HG03439 (cell line): ENCODE data around the gene SPATS2L.

Source experiments
- ATAC-seq: cut with Tn5 transposase; IDR thresholded peaks from one replicate; pipeline ENCODE4 v1.9.1; 2021; ENCODE audit warnings: mild to moderate bottlenecking, moderate library complexity; ENCODE audit not compliant: unreplicated experiment

Gene SPATS2L

GRCh38 chr2:200405599-200406298, 99.3 kb downstream of the SPATS2L start:
- no peak for ATAC-seq

GRCh38 chr2:200406379-200406778, 99.9 kb downstream of the SPATS2L start:
- no peak for ATAC-seq

GRCh38 chr2:200408428-200409316, 102.2 kb downstream of the SPATS2L start:
- no peak for ATAC-seq

DNA sequence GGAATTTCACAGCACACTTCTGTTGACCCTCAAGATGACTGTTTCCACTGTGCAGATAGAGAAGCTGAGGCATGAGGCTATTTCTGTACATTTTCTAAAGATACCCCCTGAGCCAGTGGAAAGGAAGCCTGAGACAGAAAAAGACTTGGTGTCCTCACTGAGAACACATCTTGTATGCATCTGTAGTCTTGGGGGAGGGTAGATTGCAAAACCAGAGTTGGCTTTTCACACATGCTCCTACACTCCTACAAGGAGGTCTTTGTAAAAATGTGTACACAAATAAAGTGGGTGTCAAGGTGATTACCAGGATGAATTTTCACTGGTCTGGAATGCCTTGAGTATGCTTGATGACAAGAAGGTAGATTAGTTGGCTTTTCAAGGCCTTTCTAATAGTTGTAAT, 105.3 kb downstream of the SPATS2L start:
- no peak for ATAC-seq

DNA sequence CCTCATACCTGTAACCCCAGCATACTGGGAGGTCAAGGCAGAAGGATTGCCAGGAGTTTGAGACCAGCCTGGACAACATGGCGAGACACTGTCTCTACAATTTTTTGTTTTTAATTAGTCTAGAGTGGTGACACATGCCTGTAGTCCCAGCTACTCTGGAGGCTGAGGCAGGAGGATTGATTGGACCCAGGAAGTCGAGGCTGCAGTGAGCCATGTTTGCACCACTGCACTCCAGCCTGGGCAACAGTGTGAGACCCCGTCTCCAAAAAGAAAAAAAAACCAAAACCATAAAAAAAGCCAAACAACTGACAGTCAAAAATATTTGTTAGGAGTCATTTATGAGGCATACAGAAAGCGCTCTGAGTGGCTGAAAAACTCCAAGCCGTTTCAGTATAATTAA, 107.9 kb downstream of the SPATS2L start:
- ATAC-seq = no peak

GRCh38 chr2:200415455-200415854, 109.0 kb downstream of the SPATS2L start:
- no peak for ATAC-seq

- ATAC-seq = no peak
These were observed 110.4 kb downstream of the SPATS2L start for GRCh38 chr2:200416878-200417277.

GRCh38 chr2:200417366-200417765, 110.9 kb downstream of the SPATS2L start:
- no peak for ATAC-seq

DNA sequence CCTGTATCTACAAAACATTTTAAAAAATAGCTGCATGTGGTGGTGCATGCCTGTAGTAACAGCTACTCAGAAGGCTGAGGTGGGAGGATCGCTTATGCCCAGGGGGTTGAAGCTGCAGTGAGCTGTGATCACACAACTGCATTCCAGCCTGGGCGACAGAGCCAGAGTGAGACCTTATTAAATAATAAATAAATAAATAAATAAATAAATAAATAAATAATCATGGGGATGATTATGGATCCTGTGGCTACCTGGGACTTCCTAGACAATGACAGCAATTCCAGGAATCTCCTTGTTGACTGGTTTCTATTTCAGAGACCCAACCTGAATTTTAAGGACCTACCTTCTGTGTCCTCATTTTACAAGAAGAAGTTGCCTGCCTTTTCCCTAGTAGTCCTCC, 111.9 kb downstream of the SPATS2L start:
- no peak for ATAC-seq

GRCh38 chr2:200419325-200419724, 112.8 kb downstream of the SPATS2L start:
- no peak for ATAC-seq

DNA sequence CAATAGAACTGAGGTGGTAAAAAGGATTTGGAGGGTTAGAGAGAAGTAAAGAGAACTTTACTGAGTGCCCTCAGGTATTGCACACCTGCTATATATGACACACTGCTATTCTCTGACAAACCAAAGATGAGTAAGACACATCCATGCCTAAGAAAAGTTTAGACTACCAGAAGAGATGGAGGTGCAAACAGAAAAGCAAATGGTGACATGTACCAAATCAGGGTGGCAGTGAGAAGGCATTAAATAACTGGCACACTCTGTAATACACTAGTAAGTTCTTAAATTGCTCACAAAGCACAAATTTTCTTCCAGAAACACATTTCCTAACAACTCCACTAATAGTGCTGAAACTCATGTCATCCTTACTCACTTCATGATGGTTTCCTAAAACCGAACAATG, 114.8 kb downstream of the SPATS2L start:
- ATAC-seq = no peak

DNA sequence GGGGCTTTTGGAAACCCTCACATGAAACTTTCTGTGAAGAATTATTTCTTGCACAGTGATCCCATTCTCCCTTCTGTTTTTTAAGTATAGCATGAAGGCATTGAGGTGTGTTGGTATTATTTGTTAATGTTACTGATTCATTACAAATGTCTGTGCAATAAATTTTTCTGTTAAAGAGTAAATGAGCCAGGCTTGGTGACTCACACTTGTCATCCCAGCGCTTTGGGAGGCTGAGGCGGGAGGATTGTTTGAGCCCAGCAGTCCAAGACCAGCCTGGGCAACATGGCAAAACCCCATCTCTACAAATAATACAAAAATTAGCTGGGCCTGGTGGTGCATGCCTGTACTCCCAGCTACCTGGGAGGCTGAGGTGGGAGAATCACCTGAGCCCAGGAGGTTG, 115.6 kb downstream of the SPATS2L start:
- ATAC-seq = no peak

DNA sequence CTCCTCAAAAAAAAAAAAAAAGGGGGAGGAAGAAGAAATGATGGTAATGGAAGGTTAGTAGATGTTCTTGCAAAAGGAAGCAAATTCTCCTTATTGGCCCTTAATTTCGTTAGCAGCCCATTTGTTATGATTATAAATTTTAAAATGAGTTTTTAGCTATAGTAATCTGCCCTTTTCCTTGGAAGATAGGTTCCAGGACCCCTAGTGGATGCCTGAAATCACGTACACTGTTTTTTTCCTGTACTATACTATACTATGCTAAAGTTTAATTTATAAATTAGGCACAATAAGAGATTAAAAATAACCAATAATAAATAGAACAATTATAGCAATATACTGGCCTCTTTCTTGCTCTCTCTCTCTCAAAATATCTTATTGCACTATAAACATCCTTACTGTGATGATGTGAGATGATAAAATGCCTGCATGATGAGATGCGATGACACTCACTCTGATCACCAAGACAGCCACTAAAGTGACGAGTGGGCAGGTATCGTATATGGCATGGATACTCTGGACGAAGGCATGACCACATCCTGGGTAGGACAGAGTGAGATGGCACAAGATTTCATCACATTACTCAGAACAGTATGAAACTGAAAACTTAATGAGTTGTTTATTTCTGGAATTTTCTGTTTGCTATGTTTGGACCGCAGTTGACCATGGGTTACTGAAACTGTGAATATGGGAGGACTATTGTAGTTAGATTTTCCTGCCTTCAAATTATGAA, 116.2 kb downstream of the SPATS2L start:
- no peak for ATAC-seq

GRCh38 chr2:200423541-200423940, 117.0 kb downstream of the SPATS2L start:
- no peak for ATAC-seq

GRCh38 chr2:200425026-200425821, 118.7 kb downstream of the SPATS2L start:
- ATAC-seq = no peak

- ATAC-seq = no peak
These were observed 120.3 kb downstream of the SPATS2L start for GRCh38 chr2:200426754-200427153.

- no peak for ATAC-seq
These were observed 122.6 kb downstream of the SPATS2L start for GRCh38 chr2:200428961-200429665.

- ATAC-seq = no peak
These were observed 123.5 kb downstream of the SPATS2L start for GRCh38 chr2:200430017-200430416.

GRCh38 chr2:200431996-200432705, 125.7 kb downstream of the SPATS2L start:
- ATAC-seq = no peak
